Gastrocnemius medialis (tissue), 4 donors: Measurements from ENCODE around the gene RFFL. TPM values are rescaled to one million over a fixed set of nuclear protein-coding genes. Genes with fewer than 3 reads are reported as not detected.

Source experiments
- ATAC-seq, 2 donors: fragments of 150-250 bp; one replicate each; pipeline ENCODE4 v1.9.1; 2016
- DNase-seq, 2 donors: peaks; one replicate each; pipeline ENCODE4 v3.0.0-alpha.2; 2019
- H3K27ac ChIP-seq, 4 donors: fragments of 200-600 bp; sonication (generic); 1 replicate in 1 of 4; 2 replicates in 3 of 4; pipeline ENCODE4 v1.5.1; 2016 to 2018; ENCODE audit warnings: mild to moderate bottlenecking in 2 of 4, moderate library complexity in 1 of 4
- H3K27me3 ChIP-seq, 3 donors: fragments of 200-600 bp; sonication (generic) in 2 of 3; 1 replicate in 1 of 3; 2 replicates in 2 of 3; pipeline versions ENCODE4 v1.5.1 to v1.6.0; 2016 to 2019; ENCODE audit warnings: mild to moderate bottlenecking in 1 of 3, moderate library complexity in 1 of 3
- H3K36me3 ChIP-seq, 2 donors: fragments of 200-600 bp; sonication (generic) in 1 of 2; one replicate each; pipeline ENCODE4 v1.5.1; 2017 to 2018
- H3K4me1 ChIP-seq, 2 donors: fragments of 200-600 bp; sonication (generic) in 1 of 2; one replicate each; pipeline ENCODE4 v1.5.1; 2016 to 2017; ENCODE audit warnings: mild to moderate bottlenecking in 2 of 2
- H3K4me3 ChIP-seq, 4 donors: fragments of 200-600 bp; sonication (generic) in 3 of 4; 1 replicate in 1 of 4; 2 replicates in 3 of 4; pipeline ENCODE4 v1.5.1; 2016 to 2019; ENCODE audit warnings: mild to moderate bottlenecking in 2 of 4
- H3K9me3 ChIP-seq, 3 donors: fragments of 200-600 bp; sonication (generic) in 2 of 3; 1 replicate in 1 of 3; 2 replicates in 2 of 3; pipeline ENCODE4 v1.5.1; 2016 to 2019
- POLR2A ChIP-seq, 2 donors: fragments of 450-650 bp; IDR thresholded peaks; one replicate each; pipeline ENCODE4 v1.6.1; 2017; ENCODE audit warnings: antibody characterized with exemption in 2 of 2, mild to moderate bottlenecking in 2 of 2, moderate library complexity in 2 of 2
- in situ Hi-C, 4 donors: fragments of 200-750 bp; cut with MboI; loops; one replicate each; pipeline versions ENCODE4 v1.15.0 to v1.8.0; 2017; ENCODE audit warnings: low sequenced_read_pairs in 4 of 4
- intact Hi-C: fragments of 100-400 bp; cut with DNase I; formaldehyde crosslinking; loops from one replicate; pipeline ENCODE4 v1.15.1; 2023; ENCODE audit warnings: low total_unique reads
- total RNA-seq, 4 donors: library from RNA; depleted of rRNA; stranded (reverse); fragments of >200 nt; gene quantifications; one replicate each; pipeline versions ENCODE4 v1.1.0 to v1.2.3, GENCODE V29; 2016
- TF ChIP-seq, protein P1 (sequence below), 5 experiments: fragments of 450-650 bp in 3 of 5; fragments of 200-600 bp in 2 of 5; sonication (generic) in 2 of 5; IDR thresholded peaks in 4 of 5; conservative IDR thresholded peaks in 1 of 5; 1 replicate in 4 of 5; 2 replicates in 1 of 5; pipeline ENCODE4 v1.5.1; 2016 to 2019; ENCODE audit warnings: antibody characterized with exemption in 5 of 5, mild to moderate bottlenecking in 3 of 5, moderate library complexity in 3 of 5

Gene RFFL
- total RNA-seq, 4 donors from 2014 or later = 17.4 to 65.7 (median 35.0) TPM

DNA sequence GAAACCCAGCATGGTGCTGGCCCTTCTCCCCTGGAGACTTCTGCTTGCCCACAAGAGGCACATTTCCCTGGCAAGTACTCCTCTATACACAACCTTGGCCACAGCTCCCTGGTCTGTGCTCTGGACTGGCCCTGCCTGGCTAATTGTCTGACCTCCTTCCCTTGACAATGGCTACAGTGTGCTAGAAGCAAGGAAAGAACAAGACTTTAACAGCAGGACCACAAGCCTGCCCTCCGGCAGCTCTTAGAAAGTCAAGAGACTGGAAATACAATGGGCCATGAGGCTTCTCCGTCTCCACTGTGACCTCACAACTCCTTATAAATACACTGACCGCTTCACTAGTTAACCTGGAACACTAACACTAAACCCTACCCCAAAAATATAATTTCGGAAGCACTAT is 46.5 kb downstream of the RFFL start:
- in situ Hi-C loops = no loop called here
- H3K36me3 ChIP-seq = peaks cover 0 to 13% of the 10 kb centered on the region in 2 donors
- no peak for ATAC-seq

DNA sequence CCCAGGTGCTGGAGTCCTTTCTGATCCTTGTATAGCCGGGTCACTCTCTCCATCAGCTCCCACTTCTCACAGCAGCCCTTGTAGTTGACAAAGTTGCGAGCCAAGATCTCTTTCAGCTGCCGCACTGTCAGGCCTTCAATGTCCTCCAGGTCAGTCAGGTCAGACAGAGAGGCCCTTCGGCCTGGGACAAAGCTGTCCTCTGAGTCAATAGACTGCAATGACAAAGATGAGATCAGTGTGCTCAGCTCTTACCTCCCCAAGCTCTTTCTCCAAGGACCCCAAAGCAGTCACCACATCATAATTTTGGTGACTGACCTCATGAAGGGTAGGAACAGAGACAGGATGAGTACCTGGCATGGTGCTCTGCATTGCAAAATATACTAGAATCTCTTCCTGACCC is 47.1 kb downstream of the RFFL start:
- Histone ChIP-seq H3K36me3 (peaks cover 0 to 13% of the 10 kb centered on the region in 2 donors), H3K4me3 (no peak overlapping the region), H3K9me3 (no peaks in the 10 kb centered on the region), H3K27me3 (no peaks in the 10 kb centered on the region), H3K27ac (peak overlapping the region; percentile 52 to 70 (median 60)), H3K4me1 (peaks cover 12 to 17% of the 10 kb centered on the region in 2 donors)
- intact Hi-C loops (no loop called here), in situ Hi-C loops (no loop called here)
- TF ChIP-seq POLR2A (IDR thresholded peaks at IDR 0.05) = no peak
- TF ChIP-seq, protein P1, sequence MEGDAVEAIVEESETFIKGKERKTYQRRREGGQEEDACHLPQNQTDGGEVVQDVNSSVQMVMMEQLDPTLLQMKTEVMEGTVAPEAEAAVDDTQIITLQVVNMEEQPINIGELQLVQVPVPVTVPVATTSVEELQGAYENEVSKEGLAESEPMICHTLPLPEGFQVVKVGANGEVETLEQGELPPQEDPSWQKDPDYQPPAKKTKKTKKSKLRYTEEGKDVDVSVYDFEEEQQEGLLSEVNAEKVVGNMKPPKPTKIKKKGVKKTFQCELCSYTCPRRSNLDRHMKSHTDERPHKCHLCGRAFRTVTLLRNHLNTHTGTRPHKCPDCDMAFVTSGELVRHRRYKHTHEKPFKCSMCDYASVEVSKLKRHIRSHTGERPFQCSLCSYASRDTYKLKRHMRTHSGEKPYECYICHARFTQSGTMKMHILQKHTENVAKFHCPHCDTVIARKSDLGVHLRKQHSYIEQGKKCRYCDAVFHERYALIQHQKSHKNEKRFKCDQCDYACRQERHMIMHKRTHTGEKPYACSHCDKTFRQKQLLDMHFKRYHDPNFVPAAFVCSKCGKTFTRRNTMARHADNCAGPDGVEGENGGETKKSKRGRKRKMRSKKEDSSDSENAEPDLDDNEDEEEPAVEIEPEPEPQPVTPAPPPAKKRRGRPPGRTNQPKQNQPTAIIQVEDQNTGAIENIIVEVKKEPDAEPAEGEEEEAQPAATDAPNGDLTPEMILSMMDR (IDR thresholded peaks at IDR 0.05 in 4 of 5, conservative IDR thresholded peaks at IDR 0.05 in 1 of 5) = no peak
- ATAC-seq (peak; percentile 37 to 55), DNase-seq (peak in 1 of 2 donors; percentile 51)

More for the DNA sequence above, 46.5 kb downstream of the RFFL start:
- Histone ChIP-seq H3K27ac (peak overlapping the region; percentile 52 to 70 (median 60)), H3K4me1 (peaks cover 14 to 20% of the 10 kb centered on the region in 2 donors), H3K9me3 (no peaks in the 10 kb centered on the region), H3K4me3 (no peak overlapping the region), H3K27me3 (no peaks in the 10 kb centered on the region)
- TF ChIP-seq, protein P1 (IDR thresholded peaks at IDR 0.05 in 4 of 5, conservative IDR thresholded peaks at IDR 0.05 in 1 of 5) = no peak
- no peak for TF ChIP-seq POLR2A (IDR thresholded peaks at IDR 0.05)
- intact Hi-C loops = no loop called here
- no peak for DNase-seq

DNA sequence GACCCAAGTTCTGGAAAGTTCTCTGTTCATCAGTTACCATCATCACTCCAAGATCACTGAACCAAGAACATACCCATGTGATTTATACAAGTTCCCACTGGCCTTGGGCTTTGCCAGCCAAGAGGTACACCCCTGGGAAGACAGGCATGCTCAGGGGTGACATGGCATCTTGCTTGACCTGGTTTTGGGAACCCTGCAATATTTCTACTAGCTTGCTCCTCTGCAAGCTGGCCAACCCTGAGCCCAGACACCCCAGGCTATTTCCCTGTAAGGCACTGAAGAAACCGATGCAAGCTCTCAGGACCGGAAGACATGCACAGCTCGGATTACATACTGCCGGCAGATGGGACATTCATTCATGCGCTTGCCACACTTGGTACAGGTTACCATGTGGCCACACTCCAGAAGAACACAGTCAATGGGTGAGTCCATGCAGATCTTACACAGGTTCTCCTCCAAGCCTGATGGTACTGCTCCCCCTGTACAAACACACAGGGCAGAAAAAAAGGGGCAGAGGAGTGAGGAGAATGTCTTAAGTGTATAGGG is 51.8 kb downstream of the RFFL start:
- H3K36me3 ChIP-seq = peaks cover 0 to 39% of the 10 kb centered on the region in 2 donors
- H3K27ac ChIP-seq = peak overlapping the region; percentile 42 to 66 (median 52)
- ATAC-seq (peak; percentile 98 to 99), DNase-seq (peak; percentile 63 to 87)
- TF ChIP-seq, protein P1 (IDR thresholded peaks at IDR 0.05 in 4 of 5, conservative IDR thresholded peaks at IDR 0.05 in 1 of 5) = no peak
- no peak for TF ChIP-seq POLR2A (IDR thresholded peaks at IDR 0.05)
- in situ Hi-C loops = no loop called here
- H3K9me3 ChIP-seq = no peaks in the 10 kb centered on the region
- intact Hi-C loops = loop anchor here (2.0 to 5.0 kb wide), 2 partner anchors 31 to 51 kb away; partner anchors contain the start of genes LIG3 and RFFL
- H3K27me3 ChIP-seq = no peaks in the 10 kb centered on the region
- H3K4me3 ChIP-seq = no peak overlapping the region
- H3K4me1 ChIP-seq = peaks cover 12 to 17% of the 10 kb centered on the region in 2 donors

DNA sequence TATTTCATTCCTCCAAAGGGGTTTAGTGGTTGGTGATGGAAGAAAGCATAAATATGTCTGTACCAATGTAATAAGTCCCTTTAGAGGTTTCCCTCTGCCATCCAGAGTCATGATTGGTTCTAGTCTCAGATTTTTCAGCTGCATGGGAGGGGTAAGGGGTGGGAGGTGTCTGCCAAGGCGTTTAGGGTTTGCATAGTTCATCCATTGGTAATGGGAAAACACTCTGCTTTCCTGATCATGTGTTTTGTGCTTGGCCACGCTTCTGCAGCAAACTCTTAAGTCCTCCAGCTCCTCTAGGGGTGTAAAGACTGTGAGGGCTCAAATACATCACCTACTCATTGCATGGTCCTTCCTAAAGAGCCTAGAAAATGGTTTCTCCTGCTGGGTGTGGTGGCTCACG is 53.4 kb downstream of the RFFL start:
- H3K27me3 ChIP-seq = no peaks in the 10 kb centered on the region
- no peak for DNase-seq
- TF ChIP-seq, protein P1 (IDR thresholded peaks at IDR 0.05 in 4 of 5, conservative IDR thresholded peaks at IDR 0.05 in 1 of 5) = no peak
- no peak for TF ChIP-seq POLR2A (IDR thresholded peaks at IDR 0.05)
- in situ Hi-C loops = no loop called here
- no peak for ATAC-seq
- H3K36me3 ChIP-seq = peaks cover 0 to 28% of the 10 kb centered on the region in 2 donors
- peaks cover 7 to 11% of the 10 kb centered on the region in 2 donors for H3K4me1 ChIP-seq
- no peak overlapping the region for H3K4me3 ChIP-seq
- intact Hi-C loops = loop anchor here (5.0 kb wide), 1 partner anchor 52 kb away; the partner anchor contains the start of gene RFFL
- no peak overlapping the region for H3K27ac ChIP-seq
- no peaks in the 10 kb centered on the region for H3K9me3 ChIP-seq
